ENCODE measurements around the gene SNAPC2.
"Not testable (repeated sequence)": the region's sequence is repeated elsewhere in the genome, so short reads cannot be mapped to it uniquely, and the experiment has no call there.

The SNAPC2 gene

DNA sequence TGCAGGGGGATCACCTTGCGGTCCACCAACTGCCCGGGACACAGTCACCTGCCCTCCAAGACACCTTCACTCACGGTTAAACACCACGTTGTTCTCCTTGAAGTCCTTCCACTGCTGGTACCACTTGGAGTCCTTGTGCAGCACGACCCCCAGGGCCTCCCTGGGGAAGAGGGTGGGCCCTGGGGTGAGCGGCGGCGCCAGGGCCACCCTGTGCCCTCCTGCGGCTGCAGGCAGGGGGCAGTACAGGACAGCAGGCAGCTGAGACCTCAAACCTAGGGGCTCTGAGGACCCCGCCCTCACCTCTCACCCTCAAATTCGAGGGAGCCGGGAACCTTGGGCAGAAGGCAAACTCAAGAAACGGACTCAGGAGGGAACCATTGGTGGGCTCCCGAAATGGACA is 13.3 kb downstream of the SNAPC2 start:
- DNase-seq: no peak

DNA sequence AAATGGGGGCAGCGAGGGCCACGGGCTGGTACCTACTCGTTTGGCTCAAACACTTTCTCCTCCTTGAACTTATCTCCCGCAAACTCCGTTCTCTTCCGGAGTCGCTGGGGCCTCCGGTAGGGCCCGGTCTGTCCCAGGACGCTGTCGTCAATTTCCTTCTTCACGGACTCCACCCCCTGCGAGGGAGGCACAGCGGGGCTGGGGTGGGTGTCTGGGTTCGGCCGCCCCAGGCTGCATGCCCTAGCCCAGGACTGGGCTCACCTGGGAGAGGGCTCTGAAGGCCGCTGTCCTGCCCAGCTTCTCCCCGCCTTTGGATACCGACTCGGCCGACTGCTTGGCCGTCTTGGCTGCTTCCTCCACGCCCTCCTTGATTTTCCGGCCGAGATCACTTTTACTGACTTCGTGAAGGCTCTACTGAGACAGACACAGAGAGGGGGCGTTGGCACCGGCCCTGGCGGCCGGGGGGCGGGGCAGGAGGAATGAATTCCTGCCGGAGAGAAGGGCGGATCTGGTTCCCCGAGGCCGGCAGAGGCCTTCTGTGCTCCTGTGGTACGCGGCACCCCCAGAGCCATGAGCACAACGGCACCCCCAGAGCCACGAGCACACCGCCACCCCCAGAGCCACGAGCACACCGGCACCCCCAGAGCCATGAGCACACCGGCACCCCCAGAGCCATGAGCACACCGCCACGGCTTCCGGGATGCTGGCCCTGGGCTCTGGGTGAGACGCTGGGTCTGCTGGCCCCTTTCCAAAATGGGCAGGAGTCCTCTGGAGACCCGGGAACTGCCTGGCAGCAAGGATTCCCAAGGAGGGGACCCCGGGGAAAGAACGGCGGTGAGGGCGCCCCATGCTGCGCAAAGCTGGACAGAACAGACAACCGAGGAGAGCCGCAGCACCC is 13.9 kb downstream of the SNAPC2 start:
- no peak for DNase-seq

DNA sequence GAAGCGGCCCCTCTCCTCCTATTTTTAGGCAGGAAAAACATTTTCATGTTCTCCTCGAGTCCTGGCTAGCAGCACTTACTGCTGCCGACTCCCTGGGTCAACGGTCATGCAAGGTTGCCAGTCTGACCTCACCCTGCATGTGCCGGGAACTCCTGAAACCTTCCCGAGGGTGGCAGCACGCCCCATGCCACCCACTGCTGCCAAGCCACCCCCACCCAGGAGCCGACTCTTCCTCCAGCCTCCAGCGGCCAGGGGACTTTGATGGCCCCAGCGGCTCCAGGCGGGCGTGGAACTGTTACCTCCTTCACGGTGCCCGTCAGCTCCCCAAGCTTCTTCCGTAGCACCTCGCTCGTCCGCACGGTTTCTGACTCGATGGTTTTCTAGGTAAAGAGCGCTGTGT is 14.6 kb downstream of the SNAPC2 start:
- no peak for DNase-seq

DNA sequence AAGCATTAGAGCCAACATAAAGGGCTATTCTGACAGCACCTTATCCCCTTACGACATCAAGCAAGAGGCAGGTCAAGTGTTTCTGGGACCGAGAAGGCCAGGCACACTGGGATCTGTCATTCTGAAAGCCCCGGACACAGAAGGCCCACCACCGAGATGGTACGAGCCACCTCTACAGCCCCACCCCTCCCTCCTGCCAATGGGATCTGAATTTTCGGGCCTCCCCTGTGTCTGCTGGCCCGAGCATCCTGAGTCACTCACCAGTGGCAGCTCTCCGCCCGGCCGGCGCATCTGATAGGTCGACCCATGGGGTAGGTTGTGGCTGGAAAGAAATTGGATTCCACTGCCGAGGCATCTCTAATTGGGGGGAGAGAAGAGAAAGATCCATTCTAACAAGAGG is 20.7 kb downstream of the SNAPC2 start:
- no peak for DNase-seq

DNA sequence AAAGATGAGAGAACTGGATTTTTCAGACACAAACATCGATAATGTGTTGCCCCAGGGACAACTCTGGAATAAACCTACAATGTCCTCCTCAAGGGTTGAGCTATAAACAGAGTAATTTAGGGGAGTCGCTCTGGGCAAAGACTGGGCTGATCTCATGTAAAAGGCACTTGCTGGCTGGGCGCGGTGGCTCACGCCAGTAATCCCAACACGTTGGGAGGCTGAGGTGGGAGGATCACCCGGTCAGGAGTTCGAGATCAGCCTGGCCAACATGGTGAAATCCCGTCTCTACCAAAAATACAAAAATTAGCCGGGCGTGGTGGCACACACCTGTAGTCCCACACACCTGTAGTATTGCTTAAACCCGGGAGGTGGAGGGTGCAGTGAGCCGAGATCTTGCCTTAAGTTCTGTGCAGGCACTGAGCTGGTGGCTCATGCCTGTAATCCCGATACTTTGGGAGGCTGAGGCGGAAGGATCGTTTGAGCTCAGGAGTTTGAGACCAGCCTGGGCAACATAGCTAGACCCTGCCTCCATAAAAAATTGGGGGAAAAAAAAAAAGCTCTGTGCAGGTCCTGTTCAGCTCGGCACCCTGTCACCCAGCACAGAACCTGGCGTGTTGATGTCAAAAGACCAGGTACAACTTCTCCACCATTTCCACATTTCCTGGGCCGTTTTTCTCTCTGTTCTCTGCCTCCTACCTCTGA is 21.9 kb downstream of the SNAPC2 start:
- no peak for DNase-seq

DNA sequence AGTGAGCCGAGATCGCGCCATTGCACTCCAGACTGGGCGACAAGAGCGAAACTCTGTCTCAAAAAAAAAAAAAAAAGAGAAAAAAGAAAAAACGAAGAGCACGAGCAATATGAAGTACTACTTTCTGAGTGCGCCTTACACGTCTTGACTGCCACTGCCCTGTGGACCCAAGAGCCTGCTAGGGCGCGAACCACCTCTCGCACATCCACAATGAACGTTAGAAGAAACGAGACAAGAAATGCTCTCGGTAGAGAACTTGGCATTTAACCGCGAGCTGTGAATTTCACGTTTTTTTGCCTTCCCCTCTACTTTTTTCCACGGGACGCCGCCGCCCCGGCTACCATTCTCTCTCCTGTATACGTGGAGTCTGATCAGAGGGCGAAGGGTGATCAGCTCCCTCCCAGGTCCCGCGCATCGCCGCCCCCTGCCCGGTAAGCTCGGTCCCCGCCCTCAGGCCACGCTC is 22.9 kb downstream of the SNAPC2 start:
- DNase-seq: no peak

DNA sequence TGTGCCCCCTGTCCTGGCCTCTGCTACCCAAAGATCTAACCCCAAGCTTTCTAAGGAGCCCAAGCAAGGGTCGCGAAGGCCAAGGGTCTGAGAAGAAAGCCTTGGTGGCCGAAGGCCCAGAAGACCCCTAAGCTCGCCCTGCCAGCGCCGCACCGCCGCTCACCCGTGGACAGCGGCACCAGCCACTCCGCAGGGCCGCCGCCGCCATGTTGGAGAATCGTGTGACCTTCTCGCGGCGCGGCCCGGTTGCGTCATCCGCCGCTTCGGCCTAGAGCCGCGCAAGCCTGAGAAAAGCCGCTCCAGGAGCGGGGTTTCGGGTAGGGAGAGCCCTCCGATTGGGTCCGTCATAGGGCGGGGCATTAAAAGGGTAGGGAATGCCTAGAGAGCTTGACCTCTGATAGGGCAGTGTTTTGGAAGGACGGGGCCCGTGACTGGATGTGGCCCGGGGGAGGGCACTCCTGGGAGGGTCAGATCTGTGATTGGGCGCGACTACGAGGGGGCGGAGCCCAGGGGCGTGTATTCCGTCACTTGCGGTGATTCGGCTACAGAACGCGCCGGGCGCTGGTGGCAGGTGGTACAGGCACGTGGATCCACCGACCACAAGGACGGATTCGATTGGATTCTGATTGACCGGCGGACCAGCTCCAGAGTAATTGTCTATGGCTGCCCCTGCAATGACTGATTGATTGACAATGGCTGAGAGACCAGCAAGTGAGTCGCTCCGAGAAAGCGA is 23.5 kb downstream of the SNAPC2 start, which contains the start of gene TIMM44:
TIMM44 (minus strand) TSS at position 223 of the 733 bp plus-strand sequence; CDS start at position 208, 15 bp downstream.
- DNase-seq: peak; percentile 93

DNA sequence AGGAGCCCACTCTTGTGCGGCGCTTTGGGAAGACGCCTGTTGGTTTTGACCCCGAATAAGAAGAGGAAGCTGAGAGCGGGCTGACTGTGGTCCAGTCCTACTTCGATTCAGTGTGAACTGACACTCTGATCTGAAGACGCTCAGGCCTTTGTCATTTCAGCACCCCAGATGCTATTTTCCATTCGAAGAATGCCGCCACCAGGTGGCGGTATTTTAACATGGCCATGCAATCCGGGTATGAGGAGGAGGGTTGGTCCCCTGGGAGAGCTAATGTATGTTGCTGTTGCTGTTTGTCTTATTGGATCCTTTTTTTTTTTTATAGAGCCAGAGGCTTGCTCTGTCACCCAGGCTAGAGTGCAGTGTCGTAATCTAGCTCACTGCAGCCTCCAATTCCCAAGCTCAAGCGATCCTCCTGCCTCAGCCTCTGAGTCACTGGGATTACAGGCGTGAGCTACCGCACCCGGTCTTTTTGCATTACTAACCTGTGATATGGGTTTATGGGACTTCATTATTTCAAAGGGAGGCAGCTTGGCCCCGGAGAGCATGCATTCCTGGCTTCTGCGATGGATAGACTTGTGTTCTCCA is 24.1 kb downstream of the SNAPC2 start:
- no peak for DNase-seq

DNA sequence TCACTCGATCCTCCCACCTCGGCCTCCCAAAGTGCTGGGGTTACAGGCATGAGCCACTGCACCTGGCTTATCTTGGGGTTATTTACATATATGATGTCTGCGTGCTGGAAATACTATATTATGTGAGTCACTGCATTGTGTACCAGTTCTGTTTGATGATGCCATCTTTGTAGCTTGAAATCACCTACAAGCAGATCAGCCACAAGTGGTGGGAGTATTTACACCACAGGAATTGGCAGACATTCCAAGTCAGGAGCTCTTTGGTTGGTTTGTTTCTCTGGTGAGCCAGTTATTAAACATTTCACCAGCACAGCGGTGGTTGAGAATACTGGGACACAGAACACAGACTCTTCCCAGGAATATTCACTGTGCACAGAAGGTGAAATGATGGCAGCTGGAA is 27.8 kb downstream of the SNAPC2 start:
- DNase-seq: no peak

DNA sequence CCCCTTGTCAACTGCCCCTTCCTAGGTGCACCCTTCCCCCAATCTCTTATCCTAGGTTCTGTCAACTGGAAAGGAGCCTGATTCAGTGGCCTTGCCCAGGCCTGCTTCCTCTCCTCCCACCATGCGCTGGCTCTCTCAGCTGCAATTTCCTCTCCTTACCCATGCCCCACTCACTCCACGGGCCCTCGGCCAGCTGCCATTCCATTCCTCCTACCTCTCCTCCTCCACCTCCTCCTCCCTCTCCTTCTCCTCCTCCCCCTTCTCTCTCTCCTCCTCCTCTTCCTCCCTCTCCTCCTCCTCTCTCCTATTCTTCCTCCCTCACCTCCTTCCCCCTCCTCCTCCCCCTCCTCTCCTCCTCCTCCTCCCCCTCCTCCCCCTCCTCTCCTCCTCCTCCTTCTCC is 32.9 kb downstream of the SNAPC2 start:
- DNase-seq: no peak

DNA sequence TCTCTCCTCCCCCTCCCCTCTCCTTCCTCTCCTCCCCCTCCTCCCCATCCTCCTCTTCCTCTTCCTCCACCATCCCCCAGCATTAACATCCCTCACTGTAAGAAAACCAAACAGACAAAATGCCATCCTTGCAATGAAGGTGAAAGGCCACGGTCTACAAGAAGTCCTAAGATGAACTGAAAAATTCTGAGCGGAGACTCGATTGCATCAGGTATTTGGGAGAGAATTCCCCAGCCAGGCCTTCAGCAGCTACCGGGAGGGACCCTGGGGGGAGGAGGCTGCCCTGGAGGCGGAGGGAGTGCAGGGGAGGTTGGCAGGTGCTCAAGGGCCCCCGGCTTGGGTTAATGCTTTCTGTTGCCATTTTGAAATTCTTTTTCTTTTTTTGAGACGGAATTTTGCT is 33.4 kb downstream of the SNAPC2 start:
- no peak for DNase-seq

DNA sequence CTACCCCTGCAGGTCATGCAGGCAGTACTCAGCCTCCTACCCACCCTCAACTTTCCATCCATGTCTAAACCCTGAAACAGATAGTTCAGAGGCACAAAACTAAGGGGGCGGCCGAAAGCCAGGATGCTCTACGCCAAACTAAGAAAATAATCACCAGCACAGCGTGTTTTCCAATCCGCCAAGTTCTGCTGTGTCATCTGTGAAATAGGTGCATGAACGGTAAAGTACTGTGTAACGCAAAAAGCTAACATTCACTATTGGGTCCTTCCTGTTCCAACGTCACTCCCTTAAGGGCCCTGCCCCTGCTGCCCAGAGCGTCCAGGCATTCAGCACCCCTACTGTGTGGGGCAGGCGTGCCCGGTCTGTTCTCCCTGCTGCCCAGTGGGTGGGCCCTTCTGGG is 35.6 kb downstream of the SNAPC2 start:
- no peak for DNase-seq

DNA sequence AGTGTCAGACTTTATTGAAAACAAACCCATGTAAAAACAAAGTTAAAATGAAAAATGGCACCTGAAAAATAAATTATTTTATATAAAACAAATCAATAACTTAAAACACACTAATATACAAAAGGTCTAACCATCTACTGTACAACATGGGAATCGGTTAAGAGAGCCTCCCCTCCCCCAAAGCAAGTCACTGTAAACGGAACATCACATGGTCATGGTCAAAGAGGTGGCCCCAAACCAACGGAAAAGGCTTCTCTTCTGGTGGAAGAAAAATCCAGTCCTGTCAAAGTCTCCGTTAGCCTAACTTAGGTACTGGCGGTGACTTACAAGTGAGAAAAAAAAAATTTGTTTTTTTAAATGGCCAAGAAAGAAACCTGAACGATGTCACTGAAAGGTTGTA is 39.1 kb downstream of the SNAPC2 start:
- DNase-seq: no peak

DNA sequence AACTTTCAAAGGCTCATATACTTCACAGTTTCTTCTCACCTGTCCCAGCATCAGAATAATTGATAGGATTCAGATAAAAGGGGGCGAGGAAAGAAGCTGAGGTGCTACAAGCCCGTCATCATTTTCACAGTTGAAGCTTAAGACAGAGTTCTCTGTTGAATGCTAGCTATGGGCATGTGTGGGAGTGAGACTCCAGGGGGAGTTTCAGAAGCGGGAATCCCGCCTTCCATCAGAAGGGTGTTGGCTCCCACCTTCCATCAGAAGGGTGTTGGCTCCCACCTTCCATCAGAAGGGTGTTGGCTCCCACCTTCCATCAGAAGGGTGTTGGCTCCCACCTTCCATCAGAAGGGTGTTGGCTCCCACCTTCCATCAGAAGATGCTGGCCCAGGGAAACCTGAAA is 40.9 kb downstream of the SNAPC2 start:
- DNase-seq: not testable (repeated sequence)

DNA sequence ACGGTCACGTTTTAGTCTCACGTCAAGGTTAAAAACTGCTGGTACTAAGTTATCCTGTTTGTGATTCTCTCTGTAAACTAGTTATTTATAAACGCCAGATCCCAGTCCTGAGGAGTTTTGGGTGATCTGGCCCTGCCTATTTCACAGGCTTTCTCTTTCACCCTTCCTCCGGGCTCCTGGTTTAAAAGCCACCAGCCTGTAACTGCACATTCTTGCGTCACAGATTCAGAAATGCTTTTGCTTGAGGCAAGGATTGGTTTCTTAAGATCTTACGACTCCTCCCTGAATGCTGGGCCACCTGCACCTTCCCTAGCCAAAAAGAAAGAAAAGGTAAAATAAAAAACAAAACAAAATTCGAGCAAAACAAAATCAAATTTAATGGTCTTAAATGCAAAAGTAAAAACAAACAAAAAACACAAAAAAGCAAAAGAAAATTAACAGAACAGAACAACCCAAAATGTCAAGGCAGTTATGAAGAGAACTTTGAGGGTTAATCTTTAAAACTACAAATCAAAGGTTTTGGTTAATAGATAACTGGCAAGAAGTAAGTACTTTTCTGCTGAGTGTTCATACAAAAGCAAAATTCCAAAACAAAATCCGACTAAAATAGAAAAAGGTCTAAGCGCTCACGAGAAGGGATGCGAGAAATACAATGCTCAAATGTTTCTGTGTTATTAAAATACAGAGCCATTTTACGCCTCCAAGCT is 41.9 kb downstream of the SNAPC2 start:
- DNase-seq: no peak

DNA sequence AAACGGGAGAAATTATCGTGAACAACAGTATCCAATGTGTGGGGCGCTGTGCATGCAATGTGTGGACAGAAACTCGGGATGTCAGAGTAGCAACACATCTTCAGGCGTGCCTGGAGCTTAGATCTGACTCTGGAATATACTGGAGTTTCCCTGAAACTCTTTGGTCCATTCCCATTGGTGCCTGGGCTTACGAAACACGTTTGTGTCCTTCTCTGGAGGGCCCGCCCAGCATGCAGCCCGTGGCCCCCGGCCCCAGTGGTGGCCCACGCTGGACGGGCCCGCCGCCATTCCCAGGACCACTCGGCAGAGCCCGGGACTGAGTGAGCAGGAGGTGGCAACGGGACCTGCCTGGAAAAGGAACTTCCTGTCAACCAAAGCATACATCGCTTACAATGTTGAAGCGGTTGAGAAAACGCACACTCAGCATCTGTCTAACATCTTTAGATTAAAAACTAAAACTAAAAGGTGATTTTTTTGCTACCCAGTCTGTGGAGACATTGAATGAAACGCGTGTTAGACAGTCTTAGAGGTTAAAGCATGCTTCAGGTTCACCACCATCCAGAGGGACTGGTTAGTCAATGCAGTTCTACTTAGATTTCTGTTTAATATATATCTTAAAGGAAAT is 42.6 kb downstream of the SNAPC2 start:
- no peak for DNase-seq

DNA sequence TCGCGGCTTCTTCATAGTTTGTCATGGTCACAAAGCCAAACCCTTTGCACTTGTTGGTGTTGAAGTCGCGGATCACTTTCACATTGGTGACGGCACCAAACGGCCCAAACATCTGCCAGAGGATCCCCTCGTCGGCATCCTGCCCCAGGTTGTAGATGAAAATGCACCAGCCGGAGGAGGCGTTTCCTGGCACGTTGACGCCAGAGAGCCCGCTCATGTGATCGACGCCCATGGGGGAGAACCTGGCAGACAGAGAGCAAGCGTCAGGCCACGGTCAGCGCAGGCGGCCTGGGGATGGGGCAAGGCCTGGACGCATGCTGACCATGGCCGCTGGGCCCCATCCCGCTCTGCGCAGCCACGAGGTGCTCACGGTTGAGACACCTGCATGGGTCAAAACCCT is 43.4 kb downstream of the SNAPC2 start:
- DNase-seq: no peak

DNA sequence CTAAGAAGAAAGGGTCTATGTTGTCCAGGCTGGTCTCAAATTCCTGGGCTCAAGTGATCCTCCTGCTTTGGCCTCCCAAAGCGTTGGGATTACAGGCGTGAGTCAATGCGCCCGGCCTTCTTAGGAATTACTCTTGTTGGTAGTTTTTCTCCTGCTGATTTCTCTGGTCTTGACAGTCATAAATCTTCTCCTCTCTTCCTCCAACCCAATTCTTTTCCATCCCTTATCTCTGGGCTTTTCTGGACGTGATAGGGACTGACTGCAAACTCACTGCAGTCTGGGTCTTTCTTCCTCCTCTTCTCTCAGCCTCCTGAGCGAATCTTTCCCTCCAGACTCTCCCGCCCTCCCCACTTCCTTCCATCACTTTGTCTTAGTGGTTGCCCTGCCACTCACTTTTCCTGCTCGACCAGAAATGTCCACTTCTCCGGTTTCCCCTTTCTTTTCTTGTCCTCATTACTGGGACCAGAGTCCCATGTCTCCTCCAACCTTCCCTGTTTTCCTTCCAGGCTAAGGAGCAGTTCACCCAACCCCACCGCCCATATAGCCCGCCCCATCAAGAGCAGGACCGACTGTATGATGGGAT is 45.2 kb downstream of the SNAPC2 start:
- no peak for DNase-seq

DNA sequence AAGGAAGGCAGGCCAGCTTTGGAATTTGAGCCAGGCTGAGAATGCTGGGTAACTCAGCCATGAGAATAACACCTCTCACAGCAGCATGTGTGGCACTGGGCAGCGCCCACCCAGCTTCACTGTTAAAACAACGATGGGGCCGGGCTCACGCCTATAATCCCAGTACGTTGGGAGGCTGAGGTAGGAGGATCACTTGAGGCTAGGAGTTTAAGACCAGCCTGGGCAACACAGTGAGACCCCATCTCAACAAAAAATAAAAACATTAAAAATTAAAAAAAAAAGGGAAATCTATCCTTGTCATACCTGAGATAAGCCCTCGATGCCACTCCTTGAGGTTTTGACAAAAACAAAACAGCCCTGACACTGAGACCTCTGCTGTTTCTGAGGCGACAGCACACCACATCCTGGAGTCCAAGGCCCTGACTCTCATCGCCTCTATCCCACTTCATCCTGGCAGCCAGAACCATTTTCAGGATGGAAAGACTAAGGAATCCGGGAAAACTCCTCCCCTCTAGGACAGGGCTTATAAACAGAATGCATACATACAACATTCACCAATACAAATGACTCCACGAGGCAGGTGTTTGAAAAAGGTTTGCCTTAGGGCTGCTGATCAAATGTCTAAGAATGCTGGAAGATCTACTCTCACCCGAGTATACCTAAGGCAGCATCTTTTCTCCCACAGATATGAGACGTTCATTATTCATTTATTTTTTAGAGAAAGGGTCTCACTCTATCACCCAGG is 46.0 kb downstream of the SNAPC2 start:
- no peak for DNase-seq

Measured in right kidney (tissue), 1 donor.